Measurements from ENCODE around the gene CCDC196. TPM values are rescaled to one million over a fixed set of nuclear protein-coding genes. Genes with fewer than 3 reads are reported as not detected.

Gene CCDC196
- total RNA-seq, 1 donor from 2014 or later: not detected

DNA sequence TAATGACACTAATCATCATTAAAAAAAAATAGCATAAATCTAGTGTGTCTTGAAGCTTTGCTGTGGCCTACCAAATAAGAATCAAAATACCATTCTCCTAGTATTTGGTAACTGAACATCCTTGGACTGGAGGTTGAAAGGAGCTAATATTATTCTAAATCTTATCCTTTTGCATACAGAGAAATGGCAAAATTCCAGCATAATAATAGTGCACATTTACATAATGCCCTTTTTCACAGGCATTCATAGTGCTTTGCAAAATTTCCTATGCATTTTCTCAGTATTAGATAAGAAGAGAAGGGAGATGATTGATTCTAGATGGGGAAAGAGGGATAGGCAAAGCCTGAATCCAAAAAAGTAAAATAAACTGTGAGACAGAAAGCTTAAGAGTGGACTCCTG, 13.9 kb upstream of the CCDC196 start:
- Mint-ChIP-seq H3K9me3 (peaks cover 6% of the 10 kb centered on the region), H3K4me1 (ENCODE audit: unreplicated experiment) (no peaks in the 10 kb centered on the region), H3K27me3 (no peaks in the 10 kb centered on the region), H3K4me3 (no peak overlapping the region), H3K27ac (no peak overlapping the region), H3K36me3 (no peaks in the 10 kb centered on the region)
- TF ChIP-seq CTCF (conservative IDR thresholded peaks at IDR 0.05): no peak
- no peak for DNase-seq (ENCODE audit: extremely low spot score, unreplicated experiment)

DNA sequence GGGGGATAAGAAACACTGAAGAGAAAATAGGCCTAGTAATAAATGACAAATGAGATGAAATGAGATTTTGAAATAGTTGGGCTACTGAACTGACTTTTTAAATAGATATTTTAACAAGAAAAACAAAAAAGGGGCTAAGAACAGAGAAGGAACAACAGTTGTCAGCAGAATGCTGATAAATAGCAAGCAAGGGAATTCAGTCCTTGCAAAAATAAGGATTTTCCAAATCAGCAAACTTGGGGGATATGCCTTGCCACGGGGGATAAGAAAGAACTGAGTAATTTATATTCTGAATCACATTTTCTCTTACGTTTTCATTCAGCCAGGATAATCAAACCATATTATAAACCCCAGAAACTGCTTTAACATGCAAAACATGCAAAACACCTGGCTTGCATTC, 12.9 kb upstream of the CCDC196 start:
- no peaks in the 10 kb centered on the region for H3K36me3 Mint-ChIP-seq
- no peak for TF ChIP-seq CTCF (conservative IDR thresholded peaks at IDR 0.05)
- no peak overlapping the region for H3K4me3 Mint-ChIP-seq
- H3K27me3 Mint-ChIP-seq: no peaks in the 10 kb centered on the region
- H3K4me1 Mint-ChIP-seq (ENCODE audit: unreplicated experiment): no peaks in the 10 kb centered on the region
- H3K9me3 Mint-ChIP-seq: peaks cover 6% of the 10 kb centered on the region
- no peak for DNase-seq (ENCODE audit: extremely low spot score, unreplicated experiment)
- H3K27ac Mint-ChIP-seq: no peak overlapping the region

- no peak for TF ChIP-seq CTCF (conservative IDR thresholded peaks at IDR 0.05)
- no peaks in the 10 kb centered on the region for H3K4me1 Mint-ChIP-seq (ENCODE audit: unreplicated experiment)
- H3K27me3 Mint-ChIP-seq: no peaks in the 10 kb centered on the region
- H3K4me3 Mint-ChIP-seq: no peak overlapping the region
- H3K9me3 Mint-ChIP-seq: no peaks in the 10 kb centered on the region
- H3K27ac Mint-ChIP-seq: no peak overlapping the region
- DNase-seq (ENCODE audit: extremely low spot score, unreplicated experiment): no peak
- H3K36me3 Mint-ChIP-seq: no peaks in the 10 kb centered on the region
Observed at GRCh38 chr14:66476964-66477363, 9.2 kb upstream of the CCDC196 start.

DNA sequence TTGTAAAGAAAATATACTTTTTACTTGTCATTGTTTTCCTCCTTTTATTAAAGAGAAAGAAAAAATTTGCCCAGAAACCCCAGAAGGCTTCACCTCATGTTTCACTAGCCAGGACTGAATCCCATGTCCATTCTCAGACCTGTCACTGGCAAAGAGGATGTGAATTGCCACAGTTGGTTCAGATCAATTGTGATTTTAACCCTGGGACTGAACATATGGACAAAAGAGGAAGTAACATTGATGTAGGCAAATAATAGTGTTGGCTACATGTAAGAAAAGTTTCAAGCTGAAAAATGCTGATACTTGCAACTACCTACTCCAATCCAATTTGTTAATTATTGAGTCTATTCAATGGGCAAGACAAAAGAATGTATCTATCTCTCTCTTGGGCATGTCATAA, 8.6 kb upstream of the CCDC196 start:
- Mint-ChIP-seq H3K9me3 (no peaks in the 10 kb centered on the region), H3K4me3 (no peak overlapping the region), H3K27ac (no peak overlapping the region), H3K4me1 (ENCODE audit: unreplicated experiment) (no peaks in the 10 kb centered on the region), H3K27me3 (no peaks in the 10 kb centered on the region), H3K36me3 (no peaks in the 10 kb centered on the region)
- no peak for DNase-seq (ENCODE audit: extremely low spot score, unreplicated experiment)
- TF ChIP-seq CTCF (conservative IDR thresholded peaks at IDR 0.05): no peak

DNA sequence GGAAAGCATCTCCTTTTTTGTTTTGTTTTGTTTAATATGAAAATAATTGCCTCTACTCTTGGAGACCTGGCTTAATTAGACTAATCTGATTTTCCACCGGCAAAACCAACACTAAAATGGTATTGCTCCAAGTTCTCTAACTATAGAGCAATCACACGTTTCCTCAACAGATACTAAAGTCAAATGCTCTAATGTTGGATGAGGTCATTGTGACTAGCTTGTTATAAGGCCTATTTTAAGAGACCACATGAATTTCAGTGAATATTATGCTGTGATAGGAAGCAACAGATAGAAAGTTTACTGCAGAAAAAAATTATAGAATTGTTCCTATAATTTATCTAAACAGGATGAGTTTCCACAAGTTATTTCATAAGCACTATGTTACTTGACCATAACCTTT, 3.3 kb upstream of the CCDC196 start:
- no peak for TF ChIP-seq CTCF (conservative IDR thresholded peaks at IDR 0.05)
- H3K4me3 Mint-ChIP-seq: no peak overlapping the region
- no peaks in the 10 kb centered on the region for H3K4me1 Mint-ChIP-seq (ENCODE audit: unreplicated experiment)
- no peaks in the 10 kb centered on the region for H3K27me3 Mint-ChIP-seq
- H3K36me3 Mint-ChIP-seq: no peaks in the 10 kb centered on the region
- no peak overlapping the region for H3K27ac Mint-ChIP-seq
- no peak for DNase-seq (ENCODE audit: extremely low spot score, unreplicated experiment)
- H3K9me3 Mint-ChIP-seq: peaks cover 8% of the 10 kb centered on the region

GRCh38 chr14:66483322-66483721, 2.8 kb upstream of the CCDC196 start:
- Mint-ChIP-seq H3K27me3 (no peaks in the 10 kb centered on the region), H3K27ac (no peak overlapping the region), H3K4me1 (ENCODE audit: unreplicated experiment) (no peaks in the 10 kb centered on the region), H3K4me3 (no peak overlapping the region), H3K9me3 (peaks cover 8% of the 10 kb centered on the region), H3K36me3 (no peaks in the 10 kb centered on the region)
- no peak for DNase-seq (ENCODE audit: extremely low spot score, unreplicated experiment)
- no peak for TF ChIP-seq CTCF (conservative IDR thresholded peaks at IDR 0.05)

Data from type B pancreatic cell (in vitro differentiated cells).